Stimulated activated CD8-positive, alpha-beta memory T cell treated with anti-CD3 and anti-CD28 coated beads, Interleukin-15, amount 100 ng/mL, for 1 hour (primary cell): Measurements from ENCODE around the gene KSR1.
"Not testable (repeated sequence)": the region's sequence is repeated elsewhere in the genome, so short reads cannot be mapped to it uniquely, and the experiment has no call there.

ENCODE experiments used
- DNase-seq: peaks from one replicate; pipeline ENCODE4 v3.0.0-alpha.2; 2020; ENCODE audit warnings: low read depth

Gene KSR1

DNA sequence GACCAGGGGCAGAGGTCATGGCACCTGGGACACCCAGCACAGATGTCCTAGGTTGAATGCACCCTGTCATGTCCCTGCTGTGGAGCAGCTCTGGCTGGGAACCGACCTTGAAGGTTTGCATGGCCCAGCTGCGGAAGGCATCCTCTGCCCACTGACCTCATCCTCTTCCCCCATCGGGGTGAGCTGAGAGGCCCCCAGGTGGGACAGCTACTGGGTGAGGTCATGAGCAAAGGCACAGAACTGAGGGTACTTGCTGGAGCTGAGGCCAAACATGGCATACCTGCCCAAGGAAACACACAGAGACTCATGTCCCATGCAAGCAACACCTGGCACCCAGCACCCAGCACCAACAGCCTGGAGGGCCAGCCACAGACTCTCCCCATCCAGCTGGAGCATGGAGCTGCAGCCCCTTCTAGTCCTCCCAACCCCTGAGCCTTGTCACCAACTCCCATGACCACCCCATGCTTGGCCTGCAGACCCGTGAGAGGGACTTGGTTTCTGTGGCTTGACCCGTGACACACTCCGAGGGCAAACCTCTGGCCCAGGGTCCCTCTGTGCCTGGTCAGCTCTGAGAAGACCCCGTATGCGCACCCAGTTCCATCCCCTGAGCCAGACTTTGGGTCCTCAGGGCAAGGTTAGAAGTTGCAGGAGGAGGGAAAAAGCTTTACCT, 207.8 kb downstream of the KSR1 start:
- DNase-seq = no peak

GRCh38 chr17:27664606-27664965, 208.3 kb downstream of the KSR1 start:
- DNase-seq = no peak

DNA sequence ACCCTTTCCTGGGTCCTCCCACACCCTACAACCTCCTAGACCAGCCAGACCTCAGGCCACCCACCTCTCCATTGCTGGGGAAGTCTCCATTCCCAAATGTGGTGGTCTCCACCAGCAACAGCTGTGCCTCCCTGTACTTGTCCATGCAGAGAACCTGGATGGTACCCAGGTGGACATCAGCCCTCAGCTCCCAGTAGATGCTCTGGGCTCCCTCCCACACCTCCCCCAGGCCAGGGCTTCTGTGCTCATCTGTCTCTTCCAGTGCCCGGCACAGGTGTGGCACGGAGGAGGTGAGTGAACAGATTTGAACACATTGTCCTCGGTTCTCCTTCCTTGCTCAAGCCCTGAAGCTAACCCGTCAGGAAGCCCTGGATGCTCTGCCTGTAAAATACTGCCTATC, 209.3 kb downstream of the KSR1 start:
- DNase-seq = no peak

- DNase-seq = not testable (repeated sequence)
Observed at GRCh38 chr17:27666270-27666669, 210.0 kb downstream of the KSR1 start.

DNA sequence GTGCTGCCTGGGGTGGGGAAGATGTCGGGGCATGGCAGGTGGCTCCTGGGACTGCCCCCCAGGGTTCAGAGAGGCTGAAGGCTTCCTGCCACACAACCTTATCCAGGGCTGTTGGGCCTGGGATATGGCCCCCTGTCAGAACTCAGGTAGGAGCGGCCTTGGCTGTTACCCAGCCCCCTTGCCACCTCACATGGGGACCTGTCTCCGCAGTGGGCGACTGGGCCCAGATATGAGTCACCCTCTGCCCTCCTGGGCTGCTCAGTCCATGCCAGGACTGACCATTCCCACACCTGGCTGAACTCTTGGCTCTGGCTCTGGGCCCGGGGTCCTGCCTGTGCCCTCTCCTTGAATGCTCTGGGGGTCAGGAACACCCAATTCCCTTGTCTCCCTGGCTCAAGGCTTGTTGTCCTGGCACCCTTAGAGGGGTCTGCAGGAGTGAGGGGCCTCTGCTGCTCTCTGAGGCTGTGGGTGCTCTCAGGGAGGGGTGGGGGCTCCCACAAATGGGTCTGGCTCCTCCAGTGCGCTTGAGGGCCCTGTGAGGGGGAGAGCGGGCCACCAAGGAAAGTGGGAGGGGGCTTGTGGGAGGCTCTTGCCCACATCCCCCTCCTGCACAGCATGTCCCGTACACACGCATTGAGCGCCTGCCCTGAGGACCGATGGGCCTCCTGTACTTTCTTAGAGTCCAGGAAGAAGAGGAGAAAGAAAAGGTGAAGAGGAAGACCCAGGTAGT, 210.7 kb downstream of the KSR1 start:
- no peak for DNase-seq

DNA sequence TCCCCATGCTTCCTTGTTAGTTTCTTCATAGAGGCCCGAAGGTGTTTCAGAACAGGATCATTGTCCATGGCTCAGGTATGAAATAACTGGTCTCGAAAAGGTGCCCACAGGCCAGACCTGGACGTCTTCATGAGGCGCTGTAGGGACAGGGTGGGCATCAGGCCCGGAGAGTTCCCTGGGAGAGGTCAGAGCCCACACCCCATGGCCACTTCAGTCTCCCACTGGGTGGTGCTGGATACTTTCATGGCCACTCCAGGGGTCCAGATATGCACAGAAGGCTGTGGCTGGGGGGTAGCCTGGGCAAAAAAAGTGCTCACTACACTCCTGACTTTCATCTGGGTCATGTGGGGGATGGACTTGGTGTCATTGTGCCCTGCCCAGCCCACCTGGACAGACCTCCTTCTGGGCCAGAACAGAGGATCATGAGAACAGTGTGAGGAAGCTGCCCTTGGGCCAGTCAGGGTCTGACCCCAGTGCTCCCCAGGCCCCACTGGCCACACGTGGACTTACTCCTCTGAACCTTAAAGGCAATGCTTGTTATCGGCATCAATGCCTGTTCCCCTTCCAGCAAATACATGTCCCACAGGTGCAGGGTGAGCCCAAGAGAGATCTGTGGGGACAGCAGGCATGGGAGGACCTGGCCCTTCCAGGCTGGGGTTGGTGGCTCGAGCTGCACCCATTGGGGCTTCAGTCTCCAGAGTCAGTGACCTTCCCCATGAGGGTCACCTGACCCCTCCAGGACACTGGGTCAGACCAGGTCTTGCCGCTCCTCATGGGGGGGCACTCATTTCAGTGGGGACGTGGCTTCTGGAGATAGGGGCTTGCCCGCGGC, 211.6 kb downstream of the KSR1 start:
- no peak for DNase-seq

GRCh38 chr17:27668488-27668823, 212.2 kb downstream of the KSR1 start:
- DNase-seq = no peak

DNA sequence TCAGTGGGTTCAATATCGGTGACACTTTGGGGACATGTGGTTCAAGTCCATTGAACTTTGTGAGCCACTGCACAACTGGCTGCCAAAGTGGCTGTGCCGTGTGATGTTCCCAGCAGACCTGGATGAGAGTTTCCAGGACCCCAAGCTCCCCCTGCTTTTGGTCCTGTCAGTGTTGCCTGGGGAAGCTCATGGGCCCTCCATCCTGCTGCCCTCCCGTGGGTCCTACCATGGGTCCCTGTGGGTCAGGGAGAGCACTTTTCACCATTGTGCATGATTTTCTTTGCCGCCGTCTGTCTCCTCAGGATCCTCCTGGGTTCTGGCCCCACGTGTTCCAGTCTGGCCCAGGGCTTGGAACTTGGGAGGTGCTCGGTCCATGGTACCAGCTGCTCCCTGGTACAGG, 212.9 kb downstream of the KSR1 start:
- no peak for DNase-seq

- DNase-seq = no peak
Observed at GRCh38 chr17:27669850-27670249, 213.6 kb downstream of the KSR1 start.

GRCh38 chr17:27670791-27671590, 214.7 kb downstream of the KSR1 start:
- no peak for DNase-seq

DNA sequence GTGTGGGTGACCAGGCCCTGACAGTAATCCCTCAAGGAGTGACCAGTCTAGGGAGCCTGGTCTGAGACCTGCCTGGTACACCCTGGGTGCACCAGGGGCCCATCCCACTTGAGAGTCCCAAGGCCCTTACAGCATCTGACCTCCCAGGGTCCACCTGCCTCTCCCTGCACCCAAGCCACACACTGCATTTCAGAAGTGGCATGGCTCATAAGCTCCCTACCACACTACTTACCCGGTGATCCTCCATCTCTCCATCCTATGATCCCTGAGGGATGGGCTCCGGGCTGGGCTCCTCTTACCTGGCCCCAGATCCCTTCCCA, 215.3 kb downstream of the KSR1 start:
- no peak for DNase-seq

- DNase-seq = not testable (repeated sequence)
Observed at GRCh38 chr17:27671977-27672480, 215.8 kb downstream of the KSR1 start.

DNA sequence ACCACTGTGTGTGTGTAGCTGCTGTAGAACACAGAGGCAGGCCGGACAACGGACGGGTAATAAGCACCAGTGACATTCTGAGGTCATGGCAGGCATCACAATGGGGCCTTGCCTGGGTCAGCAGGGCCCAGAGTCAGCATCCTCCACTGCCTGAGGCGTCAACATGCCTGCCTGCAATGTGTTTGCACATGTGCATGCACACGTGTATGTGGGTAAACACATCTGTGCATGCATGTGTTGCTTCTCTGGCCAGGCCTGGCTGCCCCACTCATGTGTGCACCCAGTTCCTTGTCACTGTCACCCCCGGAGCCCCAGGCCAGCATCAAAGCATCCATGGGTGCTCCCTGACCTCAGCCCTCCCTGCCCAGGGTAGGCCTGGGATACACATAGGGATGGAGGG, 218.1 kb downstream of the KSR1 start:
- DNase-seq = no peak
